ENCODE results near the gene LIN9. TPM values are rescaled to one million over a fixed set of nuclear protein-coding genes. Genes with fewer than 3 reads are reported as not detected.
A peak's percentile ranks its signal among the peaks of the same experiment; 100 is the strongest.
"Not testable (repeated sequence)": the region's sequence is repeated elsewhere in the genome, so short reads cannot be mapped to it uniquely, and the experiment has no call there.

LIN9 gene, protein sequence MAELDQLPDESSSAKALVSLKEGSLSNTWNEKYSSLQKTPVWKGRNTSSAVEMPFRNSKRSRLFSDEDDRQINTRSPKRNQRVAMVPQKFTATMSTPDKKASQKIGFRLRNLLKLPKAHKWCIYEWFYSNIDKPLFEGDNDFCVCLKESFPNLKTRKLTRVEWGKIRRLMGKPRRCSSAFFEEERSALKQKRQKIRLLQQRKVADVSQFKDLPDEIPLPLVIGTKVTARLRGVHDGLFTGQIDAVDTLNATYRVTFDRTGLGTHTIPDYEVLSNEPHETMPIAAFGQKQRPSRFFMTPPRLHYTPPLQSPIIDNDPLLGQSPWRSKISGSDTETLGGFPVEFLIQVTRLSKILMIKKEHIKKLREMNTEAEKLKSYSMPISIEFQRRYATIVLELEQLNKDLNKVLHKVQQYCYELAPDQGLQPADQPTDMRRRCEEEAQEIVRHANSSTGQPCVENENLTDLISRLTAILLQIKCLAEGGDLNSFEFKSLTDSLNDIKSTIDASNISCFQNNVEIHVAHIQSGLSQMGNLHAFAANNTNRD
- 10 to 100 TPM; 10.5 to 14.0 (median 12.3) TPM for polyA plus RNA-seq (ENCODE audit: insufficient read length in 4 of 4)

DNA sequence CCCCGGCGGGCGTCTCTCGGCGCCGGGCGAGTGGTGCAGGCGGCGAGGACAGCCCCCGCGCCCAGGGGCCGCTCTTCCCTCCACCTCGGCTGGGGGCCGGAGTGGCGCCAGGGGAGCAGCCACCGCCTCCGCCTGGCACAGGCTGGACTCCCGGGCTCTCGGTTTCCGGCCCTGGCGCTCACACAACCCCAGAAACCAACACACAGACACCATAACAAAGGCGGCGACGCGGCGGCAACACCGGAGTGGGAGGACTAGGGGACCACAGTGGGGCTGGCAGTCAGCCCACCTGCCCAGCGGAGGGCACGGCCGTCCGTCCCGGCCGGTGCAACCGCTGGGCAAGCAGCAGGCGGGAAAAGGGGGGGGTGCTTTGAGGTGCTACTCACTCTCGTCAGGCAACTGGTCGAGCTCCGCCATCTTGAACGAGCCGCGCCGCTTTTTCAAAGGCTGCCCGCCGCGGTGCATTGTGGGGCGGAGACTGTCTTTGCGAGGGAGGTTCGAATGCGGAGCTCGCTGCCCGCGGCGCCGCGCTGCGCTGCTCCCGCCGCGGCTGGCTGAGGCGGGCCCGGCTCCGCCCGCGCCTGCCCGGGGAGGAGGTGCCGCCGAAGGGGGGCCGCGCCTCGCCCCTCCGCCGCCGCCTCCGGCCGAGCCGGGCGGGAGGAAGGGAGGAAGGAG, at the start of gene LIN9:
Gene LIN9, minus strand, starts transcription at position 442 of the 675 bp plus-strand sequence. Its CDS starts 25 bp downstream, at position 417.
- DNase-seq (ENCODE audit: low read depth in 4 of 4, low spot score in 3 of 4) = peak; percentile 78 to 86 (median 81)

- DNase-seq (ENCODE audit: low read depth in 4 of 4, low spot score in 3 of 4) = no peak
Observed at GRCh38 chr1:226357416-226357815, 48.5 kb upstream of the LIN9 start.

DNA sequence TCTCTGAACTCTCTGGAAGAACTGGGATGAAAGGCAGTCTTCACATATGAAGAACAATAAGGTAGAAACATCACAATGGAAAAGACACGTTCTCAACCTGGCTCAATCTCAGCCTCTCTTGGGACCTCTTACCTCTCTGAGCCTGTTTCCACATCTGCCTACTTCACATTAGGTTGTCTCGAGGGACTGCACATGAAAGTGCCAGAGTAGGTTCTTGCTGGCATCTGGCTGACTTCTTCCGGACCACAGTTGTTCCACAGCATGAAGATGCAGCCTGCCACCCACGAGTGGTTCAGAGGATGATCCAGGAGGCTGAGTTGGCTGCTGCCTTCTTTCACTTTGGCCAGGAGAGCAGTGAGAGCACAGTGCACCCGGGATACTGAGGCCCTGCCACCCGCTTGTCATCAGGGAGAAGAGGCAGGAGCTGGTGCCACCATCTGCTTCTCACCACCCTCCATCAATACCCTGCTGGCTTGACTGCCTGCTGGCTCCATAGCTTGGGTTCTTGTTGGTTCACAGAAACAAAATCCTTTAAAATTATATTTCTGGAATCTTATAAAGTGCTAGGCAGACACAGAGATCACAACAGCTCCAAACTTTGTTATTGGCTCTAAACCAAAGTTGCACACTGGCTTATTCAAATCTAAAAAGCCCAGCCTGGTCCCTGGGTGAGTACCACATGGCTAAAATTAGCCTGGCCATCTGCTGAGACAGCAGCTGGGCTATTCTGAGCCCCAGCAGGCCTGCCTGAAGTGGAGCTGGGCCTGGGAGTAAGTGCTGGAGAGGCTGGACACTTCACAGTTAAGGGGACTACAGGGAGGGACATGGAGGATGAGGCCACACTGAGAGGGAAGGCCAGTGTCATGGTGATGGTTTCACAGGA, 46.9 kb upstream of the LIN9 start:
- DNase-seq (ENCODE audit: low read depth in 4 of 4, low spot score in 3 of 4) = no peak

- no peak for DNase-seq (ENCODE audit: low read depth in 4 of 4, low spot score in 3 of 4)
Observed at GRCh38 chr1:226355016-226355415, 46.1 kb upstream of the LIN9 start.

GRCh38 chr1:226353698-226354525, 44.9 kb upstream of the LIN9 start:
- DNase-seq (ENCODE audit: low read depth in 4 of 4, low spot score in 3 of 4) = no peak

- DNase-seq (ENCODE audit: low read depth in 4 of 4, low spot score in 3 of 4) = no peak
Observed at GRCh38 chr1:226351709-226352108, 42.7 kb upstream of the LIN9 start.

DNA sequence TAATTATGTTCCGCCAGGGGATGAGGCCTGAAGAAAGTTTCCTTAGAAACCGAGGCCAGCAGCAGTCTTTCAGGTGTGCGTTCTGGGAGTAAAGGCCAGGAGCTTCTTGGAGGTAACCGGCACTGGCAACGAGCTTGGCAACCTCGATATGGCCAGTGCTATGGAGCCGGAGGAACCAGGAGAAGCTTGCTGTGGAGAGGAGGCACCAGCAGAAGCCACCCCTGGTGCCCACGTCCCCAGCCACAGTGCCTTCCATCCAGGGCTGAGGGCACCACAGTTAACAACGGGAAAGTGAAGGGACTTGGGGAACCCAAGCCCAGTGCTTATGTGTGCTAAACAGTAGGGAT, 41.5 kb upstream of the LIN9 start:
- no peak for DNase-seq (ENCODE audit: low read depth in 4 of 4, low spot score in 3 of 4)

GRCh38 chr1:226349801-226350518, 41.0 kb upstream of the LIN9 start:
- peak in 1 of 4 donors; percentile 21 for DNase-seq (ENCODE audit: low read depth in 4 of 4, low spot score in 3 of 4)

DNA sequence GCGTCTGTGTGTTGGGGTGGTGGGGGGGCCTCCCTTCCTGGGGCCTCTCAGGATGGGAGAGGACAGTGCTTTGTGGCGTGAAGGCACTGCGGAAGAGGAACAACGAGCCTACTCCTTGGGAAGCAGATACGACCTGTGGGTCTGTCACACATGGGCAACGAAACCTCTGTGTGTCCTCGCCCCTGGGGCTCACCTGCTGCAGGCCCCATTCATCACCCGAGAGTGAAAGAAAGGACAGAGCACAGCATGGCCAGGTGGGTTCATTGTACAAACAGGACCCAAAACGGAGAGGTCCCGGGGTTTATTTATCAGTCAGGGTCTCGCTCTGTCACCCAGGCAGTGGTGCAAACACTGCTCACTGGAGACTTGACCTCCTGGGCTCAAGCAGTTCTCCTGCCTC, 40.1 kb upstream of the LIN9 start:
- no peak for DNase-seq (ENCODE audit: low read depth in 4 of 4, low spot score in 3 of 4)

- DNase-seq (ENCODE audit: low read depth in 4 of 4, low spot score in 3 of 4) = no peak
Observed at GRCh38 chr1:226344441-226345259, 35.7 kb upstream of the LIN9 start.

DNA sequence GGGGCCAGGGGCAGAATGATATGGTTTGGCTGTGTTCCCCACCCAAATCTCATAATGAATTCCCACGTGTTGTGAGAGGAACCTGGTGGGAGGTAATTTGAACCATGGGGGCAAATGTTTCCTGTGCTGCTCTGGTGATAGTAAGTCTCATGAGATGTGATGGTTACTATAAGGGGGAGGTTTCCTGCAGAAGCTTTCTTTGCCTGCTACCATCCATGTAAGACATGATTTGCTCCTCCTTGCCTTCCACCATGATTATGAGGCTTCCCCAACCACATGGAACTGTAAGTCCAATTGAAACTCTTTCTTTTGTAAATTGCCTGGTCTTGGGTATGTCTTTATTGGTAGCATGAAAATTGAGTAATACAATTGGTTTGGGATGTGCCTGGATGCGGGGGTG, 33.7 kb upstream of the LIN9 start:
- no peak for DNase-seq (ENCODE audit: low read depth in 4 of 4, low spot score in 3 of 4)

DNA sequence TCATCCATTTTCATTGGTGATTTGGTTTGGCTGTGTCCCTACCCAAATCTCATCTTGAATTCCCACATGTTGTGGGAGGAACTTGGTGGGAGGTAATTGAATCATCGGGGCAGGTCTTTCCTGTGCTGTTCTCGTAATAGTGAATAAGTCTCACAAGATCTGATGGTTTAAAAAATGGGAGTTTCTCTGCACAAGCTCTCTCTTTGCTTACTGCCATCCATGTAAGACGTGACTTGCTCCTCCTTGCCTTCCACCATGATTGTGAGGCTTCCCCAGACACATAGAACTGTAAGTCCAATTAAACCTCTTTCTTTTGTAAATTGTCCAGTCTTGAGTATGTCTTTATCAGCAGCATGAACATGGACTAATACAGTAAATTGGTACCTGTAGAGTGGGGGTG, 31.1 kb upstream of the LIN9 start:
- not testable (repeated sequence) for DNase-seq (ENCODE audit: low read depth in 4 of 4, low spot score in 3 of 4)

- DNase-seq (ENCODE audit: low read depth in 4 of 4, low spot score in 3 of 4) = no peak
Observed at GRCh38 chr1:226337276-226337875, 28.4 kb upstream of the LIN9 start.

DNA sequence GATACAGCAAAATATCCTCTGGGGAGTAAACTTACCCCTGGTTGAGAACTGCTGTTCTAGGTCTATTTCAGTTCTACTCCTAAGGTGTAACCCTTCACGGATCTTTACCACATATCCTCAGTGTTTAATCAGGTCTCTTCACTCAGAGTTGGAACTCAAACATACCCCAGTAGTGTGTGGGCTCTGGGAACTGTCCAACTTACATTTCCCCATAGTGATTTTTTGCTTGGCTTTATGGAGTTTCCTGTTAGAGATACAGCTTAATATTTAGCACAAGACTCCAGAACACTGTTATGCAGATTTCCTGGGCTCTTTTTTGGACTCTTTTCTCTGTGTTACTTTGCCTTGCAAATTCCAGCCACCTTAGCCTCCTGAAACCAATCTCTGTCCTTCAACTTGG, 26.7 kb upstream of the LIN9 start:
- no peak for DNase-seq (ENCODE audit: low read depth in 4 of 4, low spot score in 3 of 4)

DNA sequence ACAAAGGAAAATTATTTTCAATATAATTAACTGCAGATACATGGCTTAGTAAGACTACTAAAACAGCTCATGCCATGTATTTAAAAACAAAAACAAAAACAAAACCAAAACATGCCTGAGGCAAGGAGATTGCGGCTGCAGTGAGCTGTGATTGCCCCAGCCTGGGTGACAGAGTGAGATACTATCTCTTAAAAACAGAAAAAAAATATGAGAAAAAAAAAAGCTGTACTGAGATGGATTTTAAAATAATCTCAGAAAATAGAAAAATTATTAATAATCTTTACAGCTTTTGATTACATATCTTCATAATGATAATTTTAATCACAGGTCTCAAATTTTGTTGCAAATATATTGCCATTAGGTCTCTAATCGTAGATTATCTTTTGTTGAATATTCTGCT, 24.0 kb upstream of the LIN9 start:
- no peak for DNase-seq (ENCODE audit: low read depth in 4 of 4, low spot score in 3 of 4)

DNA sequence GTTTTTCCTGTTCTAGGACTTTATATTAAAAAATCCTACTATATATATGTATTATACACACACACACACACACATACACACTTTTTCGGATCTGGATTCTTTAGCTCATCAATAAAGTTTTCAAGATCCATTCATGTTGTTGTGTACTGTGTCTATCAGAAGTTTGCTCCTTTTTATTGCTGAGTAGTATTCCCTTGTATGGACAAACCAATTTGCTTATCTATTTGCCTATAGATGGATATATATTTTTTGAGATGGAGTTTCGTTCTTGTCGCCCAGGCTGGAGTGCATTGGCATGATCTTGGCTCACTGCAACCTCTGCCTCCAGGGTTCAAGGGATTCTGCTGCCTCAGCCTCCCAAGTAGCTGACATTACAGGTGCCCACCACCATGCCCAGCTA, 20.3 kb upstream of the LIN9 start:
- no peak for DNase-seq (ENCODE audit: low read depth in 4 of 4, low spot score in 3 of 4)

DNA sequence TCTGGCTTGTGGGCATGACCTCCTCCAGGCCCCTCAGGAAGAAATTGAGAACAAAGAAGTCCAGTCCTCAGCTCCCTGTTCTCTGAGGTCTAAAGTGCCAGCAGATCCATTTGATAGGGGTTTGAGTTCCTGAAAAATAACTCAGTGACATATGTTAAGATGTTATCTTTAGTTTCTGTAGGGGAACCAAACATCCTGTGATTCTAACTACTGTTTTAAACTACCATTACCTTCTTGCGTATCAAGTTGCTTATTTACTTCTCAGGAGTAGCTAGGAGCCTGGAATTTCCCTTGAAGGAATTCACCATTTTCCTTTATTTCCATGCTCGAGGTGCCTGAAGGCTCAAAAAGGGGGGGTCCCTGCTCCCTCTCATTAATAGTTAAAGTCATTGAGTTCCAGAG, 18.8 kb upstream of the LIN9 start:
- no peak for DNase-seq (ENCODE audit: low read depth in 4 of 4, low spot score in 3 of 4)

DNA sequence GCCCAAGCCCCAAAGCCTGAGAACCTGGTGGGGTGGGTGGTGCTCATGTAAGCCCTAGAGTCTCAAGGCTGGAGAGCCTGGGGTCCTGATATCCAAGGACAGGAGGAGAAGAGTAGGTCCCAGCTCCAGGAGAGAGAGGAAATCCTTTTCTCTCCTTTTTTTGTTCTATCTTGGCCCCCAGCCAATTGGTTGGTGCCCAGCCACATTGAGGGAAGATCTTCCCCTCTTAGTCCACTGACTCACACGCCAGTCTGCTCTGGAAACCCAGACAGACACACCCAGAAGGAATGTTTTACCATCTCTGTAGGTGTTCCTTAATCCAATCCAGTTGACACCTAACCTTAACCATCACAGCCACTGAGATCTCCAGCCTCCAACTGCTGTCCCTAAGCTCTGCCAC, 16.2 kb upstream of the LIN9 start:
- no peak for DNase-seq (ENCODE audit: low read depth in 4 of 4, low spot score in 3 of 4)
